NCI-H226 (cell line): ENCODE measurements around the gene HNRNPAB.
"Not testable (repeated sequence)": the region's sequence is repeated elsewhere in the genome, so short reads cannot be mapped to it uniquely, and the experiment has no call there.

Experiments used
- DNase-seq: peaks from one replicate; pipeline ENCODE4 v3.0.0-alpha.2; 2015

Gene HNRNPAB

GRCh38 chr5:178198151-178198550, 6.2 kb upstream of the HNRNPAB start:
- not testable (repeated sequence) for DNase-seq

GRCh38 chr5:178198706-178199105, 5.6 kb upstream of the HNRNPAB start:
- DNase-seq, result no peak

GRCh38 chr5:178199581-178200434, 4.5 kb upstream of the HNRNPAB start:
- DNase-seq, result no peak

DNA sequence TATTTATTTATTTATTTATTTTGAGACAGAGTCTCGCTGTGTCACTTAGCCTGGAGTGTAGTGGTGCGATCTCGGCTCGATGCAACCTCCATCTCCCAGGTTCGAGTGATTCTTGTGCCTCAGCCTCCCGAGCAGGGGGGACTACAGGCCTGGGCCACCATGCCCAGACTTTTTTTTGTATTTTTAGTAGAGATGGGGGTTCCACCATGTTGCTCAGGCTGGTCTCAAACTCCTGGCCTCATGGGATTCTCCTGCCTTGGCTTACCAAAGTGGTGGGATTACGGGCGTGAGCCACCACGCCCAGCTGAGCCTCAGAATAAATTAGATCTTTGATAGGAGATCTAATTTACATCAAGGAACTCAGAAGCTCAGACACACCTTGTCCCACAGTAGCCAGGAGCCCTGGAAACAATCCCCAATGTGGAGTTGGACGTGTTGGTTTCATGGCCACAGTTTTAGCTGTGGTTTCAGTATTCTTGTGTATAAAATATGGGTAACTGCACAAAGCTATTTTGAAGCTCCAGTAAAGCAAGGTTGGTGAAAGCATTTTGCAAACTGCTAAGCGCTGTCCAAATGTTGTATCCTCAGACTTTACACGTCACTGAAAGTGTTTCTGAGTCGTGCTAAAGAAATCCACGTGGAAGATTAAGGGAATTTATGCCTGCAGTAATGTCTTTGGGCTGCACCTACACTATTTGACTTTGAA, 3.0 kb upstream of the HNRNPAB start:
- peak; percentile 61 for DNase-seq

GRCh38 chr5:178201927-178202235, 2.5 kb upstream of the HNRNPAB start:
- DNase-seq, result no peak

DNA sequence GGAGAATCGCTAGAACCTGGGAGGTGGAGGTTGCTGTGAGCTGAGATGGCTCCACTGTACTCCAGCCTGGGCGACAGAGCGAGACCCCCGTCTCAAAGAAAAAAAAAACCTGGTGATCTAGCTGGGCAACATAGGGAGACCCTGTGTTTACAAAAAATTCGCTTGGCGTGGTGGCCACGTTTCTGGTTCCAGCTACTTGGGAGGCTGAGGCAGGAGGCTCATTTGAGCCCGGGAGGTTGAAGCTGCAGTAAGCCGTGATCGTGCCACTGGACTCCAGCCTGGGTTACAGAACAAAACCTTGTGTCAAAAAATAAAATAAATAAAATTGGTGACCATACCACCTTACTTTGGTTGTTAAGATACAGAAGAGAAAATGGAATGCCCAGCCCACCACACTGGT, 1.8 kb upstream of the HNRNPAB start:
- no peak for DNase-seq

DNA sequence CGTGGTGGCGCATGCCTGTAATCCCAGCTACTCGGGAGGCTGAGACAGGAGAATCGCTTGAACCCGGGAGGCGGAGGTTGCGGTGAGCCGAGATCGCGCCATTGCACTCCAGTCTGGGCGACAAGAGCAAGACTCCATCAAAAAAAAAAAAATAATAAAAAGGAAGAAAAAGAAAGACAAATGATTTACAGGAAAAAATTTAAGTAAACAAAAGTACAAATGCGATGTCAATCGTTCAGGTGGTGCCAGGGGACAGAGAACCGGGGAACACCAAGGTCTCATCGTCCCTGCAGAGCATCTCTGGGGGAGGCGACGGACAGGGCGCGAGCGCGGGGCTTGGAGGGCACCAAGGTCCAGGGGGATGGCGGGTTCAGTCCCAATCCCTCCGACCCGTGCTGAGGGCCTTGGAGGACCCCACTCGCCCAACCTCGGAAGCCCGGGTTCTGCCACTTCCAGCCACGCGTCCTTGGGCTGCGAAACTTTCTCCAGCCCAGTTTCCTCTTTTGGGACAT, 607 bp upstream of the HNRNPAB start:
- DNase-seq, result no peak

- DNase-seq, result peak; percentile 55
Measured at GRCh38 chr5:178204935-178205748, 809 bp downstream of the HNRNPAB start.

DNA sequence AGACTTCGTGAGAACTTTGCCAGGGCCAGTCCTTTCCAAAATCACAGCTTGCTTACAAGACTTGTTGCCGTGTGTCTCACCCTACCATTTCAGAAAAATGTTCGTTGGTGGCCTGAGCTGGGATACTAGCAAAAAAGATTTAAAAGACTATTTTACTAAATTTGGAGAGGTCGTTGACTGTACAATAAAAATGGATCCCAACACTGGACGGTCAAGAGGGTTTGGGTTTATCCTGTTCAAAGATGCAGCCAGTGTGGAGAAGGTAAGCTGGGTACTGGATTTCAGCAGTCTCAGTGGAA, 1.4 kb downstream of the HNRNPAB start:
- DNase-seq, result no peak

GRCh38 chr5:178206166-178207101, 2.1 kb downstream of the HNRNPAB start:
- DNase-seq, result no peak

GRCh38 chr5:178207183-178207916, 3.0 kb downstream of the HNRNPAB start:
- peak; percentile 83 for DNase-seq

DNA sequence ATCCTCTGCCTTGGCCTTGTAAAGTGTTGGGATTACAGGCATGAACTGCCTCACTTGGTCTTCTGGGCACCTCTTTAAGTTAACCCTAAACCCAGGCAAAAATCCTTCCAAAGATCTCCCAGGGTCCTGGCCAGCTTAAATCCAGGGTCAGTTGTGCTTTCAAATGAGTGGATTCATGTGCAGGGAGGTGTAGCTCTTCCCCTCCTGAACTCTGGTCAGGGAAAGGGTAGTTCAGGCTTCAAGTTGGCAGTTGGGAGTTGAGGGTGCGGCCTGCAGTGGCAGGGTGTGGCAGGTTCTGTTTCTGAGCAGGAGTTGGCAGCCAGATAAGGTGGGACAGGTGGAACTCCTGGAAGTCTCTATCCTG, 3.6 kb downstream of the HNRNPAB start:
- no peak for DNase-seq

DNA sequence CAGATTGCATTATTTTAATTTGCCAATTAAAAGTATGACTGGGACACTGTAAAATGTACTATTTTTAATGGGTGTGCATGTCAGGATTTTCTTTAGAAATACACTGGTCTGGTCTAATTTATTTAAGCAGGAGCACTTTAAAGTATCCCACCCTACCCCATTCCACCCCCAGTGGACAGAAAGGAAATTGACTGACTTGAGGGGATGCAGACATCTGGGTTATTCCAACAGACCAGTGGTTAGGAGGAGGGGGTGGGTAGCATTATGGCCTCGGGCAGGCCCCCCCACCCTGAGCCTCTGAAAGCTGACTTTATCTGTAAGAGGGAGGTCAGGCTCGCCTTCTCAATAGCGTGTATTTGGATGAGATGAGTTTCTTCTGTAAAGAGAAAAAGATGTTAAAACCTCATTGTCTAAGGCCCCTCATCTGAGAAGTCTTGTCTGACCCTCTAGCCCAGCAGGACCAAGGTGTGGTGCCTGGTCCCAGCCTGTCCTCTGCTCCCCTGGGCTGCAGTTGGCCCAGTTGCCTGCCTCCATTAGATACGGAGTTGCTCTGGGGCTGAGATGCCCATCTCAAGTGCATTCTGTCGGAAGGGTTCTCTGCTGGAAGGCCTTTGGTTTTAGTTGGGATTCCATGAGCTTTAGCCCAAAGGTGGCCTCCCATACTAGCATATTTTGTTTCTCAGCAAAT, 4.4 kb downstream of the HNRNPAB start:
- no peak for DNase-seq

DNA sequence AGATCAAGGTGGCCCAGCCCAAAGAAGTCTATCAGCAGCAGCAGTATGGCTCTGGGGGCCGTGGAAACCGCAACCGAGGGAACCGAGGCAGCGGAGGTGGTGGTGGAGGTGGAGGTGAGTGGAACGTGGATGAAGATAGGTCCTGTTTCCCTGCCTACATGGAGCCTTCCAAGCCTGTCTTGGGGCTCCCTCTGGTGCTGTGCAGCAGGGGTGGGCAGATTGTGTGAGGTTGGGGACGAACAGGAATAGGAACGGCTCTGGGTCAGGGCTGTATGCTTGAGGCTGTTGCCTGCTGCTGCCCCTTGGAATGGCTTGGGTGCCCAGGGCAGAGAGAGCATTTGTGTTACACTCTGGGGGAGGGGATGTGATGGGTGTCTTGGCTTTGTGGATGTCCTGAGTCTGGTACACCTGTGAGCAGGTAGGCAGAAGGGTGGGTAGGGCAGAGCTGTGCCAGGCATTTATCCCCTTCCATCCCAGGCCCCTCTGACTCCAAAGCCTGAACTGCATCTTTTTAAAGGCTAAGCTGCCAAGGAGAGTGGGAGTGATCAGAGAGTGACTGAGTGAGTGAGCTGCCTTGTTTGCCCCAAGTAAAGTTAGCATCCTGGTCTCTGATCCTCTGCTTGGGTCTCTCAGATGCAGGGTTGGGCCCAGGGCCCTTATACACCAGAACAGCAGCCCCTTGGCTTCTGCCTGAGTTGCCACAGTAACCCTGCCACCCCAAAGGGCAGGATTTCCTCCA, 5.2 kb downstream of the HNRNPAB start:
- no peak for DNase-seq

GRCh38 chr5:178210073-178210535, 5.8 kb downstream of the HNRNPAB start:
- no peak for DNase-seq

DNA sequence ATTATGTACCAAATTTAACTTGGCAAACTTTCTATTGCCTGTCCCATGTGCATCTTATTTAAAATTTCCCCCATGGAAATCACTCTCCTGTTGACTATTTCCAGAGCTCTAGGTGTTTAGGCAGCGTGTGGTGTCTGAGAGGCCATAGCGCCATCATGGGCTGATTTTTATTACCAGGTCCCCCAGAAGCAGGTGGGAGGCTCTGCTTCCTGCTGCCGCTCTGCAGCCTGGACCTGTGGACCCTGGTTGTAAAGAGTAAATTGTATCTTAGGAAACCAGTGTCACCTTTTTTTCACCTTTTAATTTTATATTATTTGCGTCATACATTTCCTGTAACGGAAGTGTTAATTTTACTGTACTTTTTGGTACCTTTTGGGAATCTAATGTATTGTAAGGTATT, 6.4 kb downstream of the HNRNPAB start:
- DNase-seq, result no peak

DNA sequence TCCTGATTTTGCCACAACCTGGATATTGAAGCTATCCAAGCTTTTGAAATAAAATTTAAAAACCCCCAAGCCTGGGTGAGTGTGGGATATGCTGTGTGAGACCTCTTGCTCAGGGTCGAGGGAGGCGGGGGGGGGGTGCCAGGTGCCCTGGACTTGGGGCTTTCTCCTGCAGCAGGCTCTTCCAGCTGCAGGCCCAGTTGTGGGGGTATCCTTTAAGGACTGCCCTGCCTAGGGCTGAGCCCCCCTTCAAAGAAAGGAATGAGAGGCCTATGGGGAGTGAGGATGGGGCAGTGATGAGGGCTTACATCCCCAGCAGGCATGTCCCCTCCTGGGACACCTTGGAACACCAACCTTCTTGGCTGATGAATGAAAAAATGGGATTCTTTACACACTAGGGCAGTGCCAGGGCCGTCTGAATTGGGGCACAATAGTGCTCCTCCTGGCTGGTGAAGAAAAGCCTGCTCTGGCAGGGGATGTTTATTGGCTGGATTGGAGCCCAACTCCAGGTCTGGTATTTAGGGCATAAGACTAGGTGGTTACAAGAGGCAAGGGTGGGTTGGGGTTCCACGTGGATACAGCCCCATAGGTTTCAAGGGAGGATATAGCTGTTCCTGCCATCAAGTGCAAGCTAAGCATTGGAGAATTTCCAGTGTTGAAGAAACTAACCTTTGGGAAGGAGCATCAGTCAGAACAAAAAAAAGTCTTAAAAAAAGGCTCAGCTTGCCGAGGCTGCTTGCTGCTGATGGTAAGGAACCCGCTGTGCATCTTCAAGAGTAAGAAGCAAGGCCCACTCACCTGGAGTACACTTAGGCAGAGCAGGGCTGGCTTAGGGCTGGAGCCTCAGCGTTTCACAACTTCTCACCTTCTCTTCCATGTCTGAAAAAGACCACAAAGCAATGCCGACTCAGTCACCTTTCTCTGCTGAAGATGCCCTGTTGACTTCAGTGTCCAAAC, 7.0 kb downstream of the HNRNPAB start:
- DNase-seq, result no peak

- DNase-seq, result no peak
Measured at GRCh38 chr5:178212241-178213002, 8.1 kb downstream of the HNRNPAB start.
